ENCODE measurements around the gene CNTNAP2. TPM values are rescaled to one million over a fixed set of nuclear protein-coding genes. Genes with fewer than 3 reads are reported as not detected.

The CNTNAP2 gene
- total RNA-seq, 2 experiments from 2014 or later = not detected

GRCh38 chr7:146661435-146661834 lies 544.8 kb downstream of the CNTNAP2 start:
- Mint-ChIP-seq H3K27ac (no peak overlapping the region), H3K4me3 (no peak overlapping the region), H3K4me1 (ENCODE audit: low read depth) (no peaks in the 10 kb centered on the region), H3K27me3 (no peaks in the 10 kb centered on the region), H3K36me3 (ENCODE audit: low read depth) (no peaks in the 10 kb centered on the region), H3K9me3 (peaks cover under 1% of the 10 kb centered on the region)
- peaks cover 0 to 15% of the 10 kb centered on the region in 2 experiments for H3K9me3 ChIP-seq (ENCODE audit: control insufficient read depth in 1 of 2, insufficient read depth in 1 of 2, low read length in 2 of 2)
- H3K27ac ChIP-seq (ENCODE audit: low read depth in 1 of 2, low read length in 2 of 2) = no peak overlapping the region
- ATAC-seq (ENCODE audit: poor library complexity) (no peak), DNase-seq (no peak)
- H3K4me3 ChIP-seq (ENCODE audit: low read length) = no peak overlapping the region
- no peaks in the 10 kb centered on the region for H3K4me1 ChIP-seq (ENCODE audit: insufficient read depth, low read length)
- CTCF ChIA-PET = no interaction called here
- intact Hi-C loops (cut with DNase I, micrococcal nuclease) = no loop called here
- H3K36me3 ChIP-seq (ENCODE audit: insufficient read depth, low read length) = no peaks in the 10 kb centered on the region
- no peaks in the 10 kb centered on the region for H3K27me3 ChIP-seq (ENCODE audit: control insufficient read depth in 1 of 2, insufficient read depth in 2 of 2, low read length in 2 of 2)
- no peak for TF ChIP-seq CTCF (IDR thresholded peaks at IDR 0.05)
- POLR2A ChIA-PET = no interaction called here

- CTCF ChIA-PET = no interaction called here
- Mint-ChIP-seq H3K27me3 (no peaks in the 10 kb centered on the region), H3K4me1 (ENCODE audit: low read depth) (no peaks in the 10 kb centered on the region), H3K9me3 (peaks cover 4% of the 10 kb centered on the region), H3K27ac (no peak overlapping the region), H3K4me3 (no peak overlapping the region), H3K36me3 (ENCODE audit: low read depth) (no peaks in the 10 kb centered on the region)
- H3K27ac ChIP-seq (ENCODE audit: low read depth in 1 of 2, low read length in 2 of 2) = no peak overlapping the region
- H3K4me1 ChIP-seq (ENCODE audit: insufficient read depth, low read length) = no peaks in the 10 kb centered on the region
- intact Hi-C loops (cut with DNase I, micrococcal nuclease) = no loop called here
- POLR2A ChIA-PET = no interaction called here
- H3K36me3 ChIP-seq (ENCODE audit: insufficient read depth, low read length) = no peaks in the 10 kb centered on the region
- no peak for TF ChIP-seq CTCF (IDR thresholded peaks at IDR 0.05)
- no peak overlapping the region for H3K4me3 ChIP-seq (ENCODE audit: low read length)
- H3K27me3 ChIP-seq (ENCODE audit: control insufficient read depth in 1 of 2, insufficient read depth in 2 of 2, low read length in 2 of 2) = no peaks in the 10 kb centered on the region
- ATAC-seq (ENCODE audit: poor library complexity) = no peak
- DNase-seq = no peak
- H3K9me3 ChIP-seq (ENCODE audit: control insufficient read depth in 1 of 2, insufficient read depth in 1 of 2, low read length in 2 of 2) = peaks cover 0 to 15% of the 10 kb centered on the region in 2 experiments
Measured at GRCh38 chr7:146661929-146662328, 545.3 kb downstream of the CNTNAP2 start.

- H3K9me3 ChIP-seq (ENCODE audit: control insufficient read depth in 1 of 2, insufficient read depth in 1 of 2, low read length in 2 of 2) = peaks cover 0 to 11% of the 10 kb centered on the region in 2 experiments
- H3K27ac Mint-ChIP-seq = no peak overlapping the region
- H3K4me3 Mint-ChIP-seq = no peak overlapping the region
- no peak overlapping the region for H3K4me3 ChIP-seq (ENCODE audit: low read length)
- CTCF ChIA-PET = no interaction called here
- DNase-seq (no peak), ATAC-seq (ENCODE audit: poor library complexity) (no peak)
- H3K36me3 ChIP-seq (ENCODE audit: insufficient read depth, low read length) = no peaks in the 10 kb centered on the region
- POLR2A ChIA-PET = no interaction called here
- intact Hi-C loops (cut with DNase I, micrococcal nuclease) = no loop called here
- H3K27me3 ChIP-seq (ENCODE audit: control insufficient read depth in 1 of 2, insufficient read depth in 2 of 2, low read length in 2 of 2) = no peaks in the 10 kb centered on the region
- H3K4me1 Mint-ChIP-seq (ENCODE audit: low read depth) = no peaks in the 10 kb centered on the region
- H3K27me3 Mint-ChIP-seq = no peaks in the 10 kb centered on the region
- peaks cover 6% of the 10 kb centered on the region for H3K9me3 Mint-ChIP-seq
- H3K36me3 Mint-ChIP-seq (ENCODE audit: low read depth) = no peaks in the 10 kb centered on the region
- H3K4me1 ChIP-seq (ENCODE audit: insufficient read depth, low read length) = no peaks in the 10 kb centered on the region
- no peak for TF ChIP-seq CTCF (IDR thresholded peaks at IDR 0.05)
- H3K27ac ChIP-seq (ENCODE audit: low read depth in 1 of 2, low read length in 2 of 2) = no peak overlapping the region
Measured at GRCh38 chr7:146665023-146665422, 548.4 kb downstream of the CNTNAP2 start.

Data from CD4-positive, alpha-beta T cell (primary cell).